ENCODE measurements around the gene MAML2. TPM values are rescaled to one million over a fixed set of nuclear protein-coding genes. Genes with fewer than 3 reads are reported as not detected.
A peak's percentile ranks its signal among the peaks of the same experiment; 100 is the strongest.

Gene MAML2
- total and polyA plus RNA-seq, 2 experiments from 2014 or later = 2.0 to 7.1 TPM

- ATAC-seq = no peak; the same call in 2 of the 3 replicates
Observed at GRCh38 chr11:96267496-96268032, 75.4 kb downstream of the MAML2 start.

More at GRCh38 chr11:96267496-96268032, 75.4 kb downstream of the MAML2 start:
- H4K20me1 ChIP-seq (replicated peaks; ENCODE audit: insufficient read depth) = no peaks in the 10 kb centered on the region
- Mint-ChIP-seq H3K27me3 (ENCODE audit: insufficient read depth, low read depth, poor library complexity) (peaks cover 6% of the 10 kb centered on the region), H3K27ac (peak overlapping the region; percentile 58; the same call in 1 of the 2 replicates), H3K4me1 (peaks cover 27% of the 10 kb centered on the region), H3K4me3 (no peak overlapping the region), H3K36me3 (ENCODE audit: low read depth) (peaks cover 11% of the 10 kb centered on the region), H3K9me3 (peaks cover 11% of the 10 kb centered on the region)
- no peak overlapping the region for H2AFZ ChIP-seq
- TF ChIP-seq, protein P1, sequence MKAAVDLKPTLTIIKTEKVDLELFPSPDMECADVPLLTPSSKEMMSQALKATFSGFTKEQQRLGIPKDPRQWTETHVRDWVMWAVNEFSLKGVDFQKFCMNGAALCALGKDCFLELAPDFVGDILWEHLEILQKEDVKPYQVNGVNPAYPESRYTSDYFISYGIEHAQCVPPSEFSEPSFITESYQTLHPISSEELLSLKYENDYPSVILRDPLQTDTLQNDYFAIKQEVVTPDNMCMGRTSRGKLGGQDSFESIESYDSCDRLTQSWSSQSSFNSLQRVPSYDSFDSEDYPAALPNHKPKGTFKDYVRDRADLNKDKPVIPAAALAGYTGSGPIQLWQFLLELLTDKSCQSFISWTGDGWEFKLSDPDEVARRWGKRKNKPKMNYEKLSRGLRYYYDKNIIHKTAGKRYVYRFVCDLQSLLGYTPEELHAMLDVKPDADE (IDR thresholded peaks at IDR 0.05) = no peak
- TF ChIP-seq EZH2phosphoT487 (IDR thresholded peaks at IDR 0.05; ENCODE audit: unreplicated experiment) (no peak), CTCF (conservative IDR thresholded peaks at IDR 0.05; ENCODE audit: low read depth in 2 of 2) (no peak), ZNF114 (CRISPR knock-in tag; IDR thresholded peaks at IDR 0.05) (no peak), NANOG (IDR thresholded peaks at IDR 0.05; ENCODE audit: borderline replicate concordance) (no peak), ZNF331 (CRISPR knock-in tag; IDR thresholded peaks at IDR 0.05; ENCODE audit: low read depth) (no peak), POLR2AphosphoS5 (IDR thresholded peaks at IDR 0.05; ENCODE audit: low read depth) (no peak), JUNB (IDR thresholded peaks at IDR 0.05; ENCODE audit: unreplicated experiment) (no peak), STAT1 (IDR thresholded peaks at IDR 0.05; ENCODE audit: unreplicated experiment) (no peak), CREB1 (CRISPR knock-in tag; IDR thresholded peaks at IDR 0.05; ENCODE audit: low read depth) (no peak), REST (IDR thresholded peaks at IDR 0.05; ENCODE audit: unreplicated experiment) (no peak), EZH2 (IDR thresholded peaks at IDR 0.05; ENCODE audit: low read depth, unreplicated experiment) (no peak)
- TF ChIP-seq, protein P2, sequence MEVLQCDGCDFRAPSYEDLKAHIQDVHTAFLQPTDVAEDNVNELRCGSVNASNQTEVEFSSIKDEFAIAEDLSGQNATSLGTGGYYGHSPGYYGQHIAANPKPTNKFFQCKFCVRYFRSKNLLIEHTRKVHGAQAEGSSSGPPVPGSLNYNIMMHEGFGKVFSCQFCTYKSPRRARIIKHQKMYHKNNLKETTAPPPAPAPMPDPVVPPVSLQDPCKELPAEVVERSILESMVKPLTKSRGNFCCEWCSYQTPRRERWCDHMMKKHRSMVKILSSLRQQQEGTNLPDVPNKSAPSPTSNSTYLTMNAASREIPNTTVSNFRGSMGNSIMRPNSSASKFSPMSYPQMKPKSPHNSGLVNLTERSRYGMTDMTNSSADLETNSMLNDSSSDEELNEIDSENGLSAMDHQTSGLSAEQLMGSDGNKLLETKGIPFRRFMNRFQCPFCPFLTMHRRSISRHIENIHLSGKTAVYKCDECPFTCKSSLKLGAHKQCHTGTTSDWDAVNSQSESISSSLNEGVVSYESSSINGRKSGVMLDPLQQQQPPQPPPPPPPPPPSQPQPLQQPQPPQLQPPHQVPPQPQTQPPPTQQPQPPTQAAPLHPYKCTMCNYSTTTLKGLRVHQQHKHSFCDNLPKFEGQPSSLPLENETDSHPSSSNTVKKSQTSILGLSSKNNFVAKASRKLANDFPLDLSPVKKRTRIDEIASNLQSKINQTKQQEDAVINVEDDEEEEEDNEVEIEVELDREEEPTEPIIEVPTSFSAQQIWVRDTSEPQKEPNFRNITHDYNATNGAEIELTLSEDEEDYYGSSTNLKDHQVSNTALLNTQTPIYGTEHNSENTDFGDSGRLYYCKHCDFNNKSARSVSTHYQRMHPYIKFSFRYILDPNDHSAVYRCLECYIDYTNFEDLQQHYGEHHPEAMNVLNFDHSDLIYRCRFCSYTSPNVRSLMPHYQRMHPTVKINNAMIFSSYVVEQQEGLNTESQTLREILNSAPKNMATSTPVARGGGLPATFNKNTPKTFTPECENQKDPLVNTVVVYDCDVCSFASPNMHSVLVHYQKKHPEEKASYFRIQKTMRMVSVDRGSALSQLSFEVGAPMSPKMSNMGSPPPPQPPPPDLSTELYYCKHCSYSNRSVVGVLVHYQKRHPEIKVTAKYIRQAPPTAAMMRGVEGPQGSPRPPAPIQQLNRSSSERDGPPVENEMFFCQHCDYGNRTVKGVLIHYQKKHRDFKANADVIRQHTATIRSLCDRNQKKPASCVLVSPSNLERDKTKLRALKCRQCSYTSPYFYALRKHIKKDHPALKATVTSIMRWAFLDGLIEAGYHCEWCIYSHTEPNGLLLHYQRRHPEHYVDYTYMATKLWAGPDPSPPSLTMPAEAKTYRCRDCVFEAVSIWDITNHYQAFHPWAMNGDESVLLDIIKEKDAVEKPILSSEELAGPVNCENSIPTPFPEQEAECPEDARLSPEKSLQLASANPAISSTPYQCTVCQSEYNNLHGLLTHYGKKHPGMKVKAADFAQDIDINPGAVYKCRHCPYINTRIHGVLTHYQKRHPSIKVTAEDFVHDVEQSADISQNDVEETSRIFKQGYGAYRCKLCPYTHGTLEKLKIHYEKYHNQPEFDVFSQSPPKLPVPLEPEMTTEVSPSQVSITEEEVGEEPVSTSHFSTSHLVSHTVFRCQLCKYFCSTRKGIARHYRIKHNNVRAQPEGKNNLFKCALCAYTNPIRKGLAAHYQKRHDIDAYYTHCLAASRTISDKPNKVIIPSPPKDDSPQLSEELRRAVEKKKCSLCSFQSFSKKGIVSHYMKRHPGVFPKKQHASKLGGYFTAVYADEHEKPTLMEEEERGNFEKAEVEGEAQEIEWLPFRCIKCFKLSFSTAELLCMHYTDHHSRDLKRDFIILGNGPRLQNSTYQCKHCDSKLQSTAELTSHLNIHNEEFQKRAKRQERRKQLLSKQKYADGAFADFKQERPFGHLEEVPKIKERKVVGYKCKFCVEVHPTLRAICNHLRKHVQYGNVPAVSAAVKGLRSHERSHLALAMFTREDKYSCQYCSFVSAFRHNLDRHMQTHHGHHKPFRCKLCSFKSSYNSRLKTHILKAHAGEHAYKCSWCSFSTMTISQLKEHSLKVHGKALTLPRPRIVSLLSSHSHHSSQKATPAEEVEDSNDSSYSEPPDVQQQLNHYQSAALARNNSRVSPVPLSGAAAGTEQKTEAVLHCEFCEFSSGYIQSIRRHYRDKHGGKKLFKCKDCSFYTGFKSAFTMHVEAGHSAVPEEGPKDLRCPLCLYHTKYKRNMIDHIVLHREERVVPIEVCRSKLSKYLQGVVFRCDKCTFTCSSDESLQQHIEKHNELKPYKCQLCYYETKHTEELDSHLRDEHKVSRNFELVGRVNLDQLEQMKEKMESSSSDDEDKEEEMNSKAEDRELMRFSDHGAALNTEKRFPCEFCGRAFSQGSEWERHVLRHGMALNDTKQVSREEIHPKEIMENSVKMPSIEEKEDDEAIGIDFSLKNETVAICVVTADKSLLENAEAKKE (CRISPR knock-in tag; IDR thresholded peaks at IDR 0.05) = no peak
- H3K4me2 ChIP-seq = no peak overlapping the region
- no peaks in the 10 kb centered on the region for H3K27me3 ChIP-seq (ENCODE audit: insufficient read depth)
- no peaks in the 10 kb centered on the region for H3K9me2 ChIP-seq (ENCODE audit: insufficient read depth)
- no peaks in the 10 kb centered on the region for H3K79me2 ChIP-seq (replicated peaks; ENCODE audit: insufficient read depth)
- no peak overlapping the region for H3K27ac ChIP-seq (ENCODE audit: low read depth)
- DNase-seq (ENCODE audit: low spot score) = no peak
- H3K36me3 ChIP-seq (ENCODE audit: insufficient read depth) = no peaks in the 10 kb centered on the region
- H3K4me3 ChIP-seq = no peak overlapping the region
- H3K4me1 ChIP-seq (ENCODE audit: insufficient read depth) = peaks cover 17% of the 10 kb centered on the region
- H3F3A ChIP-seq (replicated peaks; ENCODE audit: low read depth) = no peaks in the 10 kb centered on the region

Data from GM23338 (cell line).